ENCODE results near the gene FBLL1. TPM values are rescaled to one million over a fixed set of nuclear protein-coding genes. Genes with fewer than 3 reads are reported as not detected.

Gene FBLL1
- total RNA-seq, 1 donor: 0.36 TPM

DNA sequence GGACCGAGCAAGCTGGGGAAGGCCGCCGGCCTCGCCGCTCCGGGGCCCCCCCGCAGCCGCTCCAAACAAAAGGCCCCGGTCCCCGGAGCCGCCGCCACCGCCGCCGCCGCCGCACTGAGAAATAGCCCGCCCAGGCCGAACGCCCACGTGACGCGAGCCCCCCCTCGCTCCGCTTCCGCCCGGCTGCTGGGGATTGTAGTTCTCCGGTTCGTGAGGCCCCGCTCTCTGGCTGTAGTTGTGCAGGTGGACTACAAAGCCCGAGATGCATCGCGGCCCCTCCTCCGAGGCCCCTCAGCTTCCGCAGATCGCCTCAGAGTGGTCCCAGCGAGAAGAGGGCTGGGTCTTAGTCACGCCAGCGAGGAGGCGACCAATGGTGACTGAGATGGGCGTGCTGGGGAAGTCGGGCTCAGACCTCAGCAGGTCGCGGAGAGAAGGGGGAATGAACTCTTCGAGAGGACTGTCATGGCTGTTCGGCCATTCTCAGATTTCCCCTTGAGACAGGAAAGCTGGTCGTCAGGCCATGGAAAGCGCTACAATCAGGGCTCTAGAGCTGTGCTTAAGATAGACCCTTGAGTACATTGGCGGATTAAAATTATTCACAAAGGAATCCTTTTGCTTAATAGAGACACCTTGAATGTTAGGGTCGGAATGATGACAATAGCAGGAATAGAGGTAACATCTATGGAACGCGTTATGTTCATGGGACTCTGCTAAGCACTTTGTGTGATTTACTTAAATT, 50.6 kb downstream of the FBLL1 start:
- H3K27me3 ChIP-seq (ENCODE audit: insufficient read depth, low read length): peaks cover 6% of the 10 kb centered on the region
- H3K36me3 ChIP-seq (ENCODE audit: insufficient read depth, low read length): peaks cover 2% of the 10 kb centered on the region
- H3K4me2 ChIP-seq (ENCODE audit: insufficient read depth, low read length): peak overlapping the region; percentile 89
- peak overlapping the region; percentile 78 for H3K4me3 ChIP-seq (ENCODE audit: insufficient read depth, low read length)
- H3K4me1 ChIP-seq (ENCODE audit: insufficient read depth, low read length): peaks cover 18% of the 10 kb centered on the region
- H2AFZ ChIP-seq (ENCODE audit: low read length): peak overlapping the region; percentile 96
- peak overlapping the region; percentile 81 for H3K27ac ChIP-seq (ENCODE audit: low read depth, low read length)
- H4K20me1 ChIP-seq (ENCODE audit: insufficient read depth, low read length): peaks cover 37% of the 10 kb centered on the region
- H3K79me2 ChIP-seq (ENCODE audit: insufficient read depth, low read length): peaks cover 44% of the 10 kb centered on the region
- peak; percentile 99 for DNase-seq (ENCODE audit: insufficient read length, low spot score, missing footprints)
- TF ChIP-seq, protein P1, sequence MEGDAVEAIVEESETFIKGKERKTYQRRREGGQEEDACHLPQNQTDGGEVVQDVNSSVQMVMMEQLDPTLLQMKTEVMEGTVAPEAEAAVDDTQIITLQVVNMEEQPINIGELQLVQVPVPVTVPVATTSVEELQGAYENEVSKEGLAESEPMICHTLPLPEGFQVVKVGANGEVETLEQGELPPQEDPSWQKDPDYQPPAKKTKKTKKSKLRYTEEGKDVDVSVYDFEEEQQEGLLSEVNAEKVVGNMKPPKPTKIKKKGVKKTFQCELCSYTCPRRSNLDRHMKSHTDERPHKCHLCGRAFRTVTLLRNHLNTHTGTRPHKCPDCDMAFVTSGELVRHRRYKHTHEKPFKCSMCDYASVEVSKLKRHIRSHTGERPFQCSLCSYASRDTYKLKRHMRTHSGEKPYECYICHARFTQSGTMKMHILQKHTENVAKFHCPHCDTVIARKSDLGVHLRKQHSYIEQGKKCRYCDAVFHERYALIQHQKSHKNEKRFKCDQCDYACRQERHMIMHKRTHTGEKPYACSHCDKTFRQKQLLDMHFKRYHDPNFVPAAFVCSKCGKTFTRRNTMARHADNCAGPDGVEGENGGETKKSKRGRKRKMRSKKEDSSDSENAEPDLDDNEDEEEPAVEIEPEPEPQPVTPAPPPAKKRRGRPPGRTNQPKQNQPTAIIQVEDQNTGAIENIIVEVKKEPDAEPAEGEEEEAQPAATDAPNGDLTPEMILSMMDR (IDR thresholded peaks at IDR 0.05; ENCODE audit: extremely low read depth, low read depth, low read length): no peak
- no peaks in the 10 kb centered on the region for H3K9me3 ChIP-seq (ENCODE audit: low read depth, low read length)

GRCh38 chr5:168580227-168580508, 51.1 kb downstream of the FBLL1 start:
- H3K27ac ChIP-seq (ENCODE audit: low read depth, low read length): peak overlapping the region; percentile 56
- no peak for DNase-seq (ENCODE audit: insufficient read length, low spot score, missing footprints)
- TF ChIP-seq, protein P1 (IDR thresholded peaks at IDR 0.05; ENCODE audit: extremely low read depth, low read depth, low read length): no peak
- peak overlapping the region; percentile 96 for H2AFZ ChIP-seq (ENCODE audit: low read length)
- peaks cover 32% of the 10 kb centered on the region for H4K20me1 ChIP-seq (ENCODE audit: insufficient read depth, low read length)
- H3K79me2 ChIP-seq (ENCODE audit: insufficient read depth, low read length): peaks cover 39% of the 10 kb centered on the region
- H3K4me2 ChIP-seq (ENCODE audit: insufficient read depth, low read length): peak overlapping the region; percentile 89
- peak overlapping the region; percentile 78 for H3K4me3 ChIP-seq (ENCODE audit: insufficient read depth, low read length)
- peaks cover 18% of the 10 kb centered on the region for H3K4me1 ChIP-seq (ENCODE audit: insufficient read depth, low read length)
- H3K27me3 ChIP-seq (ENCODE audit: insufficient read depth, low read length): peaks cover 6% of the 10 kb centered on the region
- peaks cover 2% of the 10 kb centered on the region for H3K36me3 ChIP-seq (ENCODE audit: insufficient read depth, low read length)
- H3K9me3 ChIP-seq (ENCODE audit: low read depth, low read length): no peaks in the 10 kb centered on the region

Small RNA genes lying within 50 kb of the gene (small RNA-seq; reads per million reads assigned to genes)
- gene MIR103A1: 35.9 reads per million, percentile 95 among the genes with 10 or more reads in this experiment

Other genes starting within 250 kb of the FBLL1 start
- gene WWC1, start 237.7 kb upstream of the FBLL1 start, total RNA-seq: 0.88 and 1.4 TPM in 2 replicates
- gene RARS1, start 42.8 kb upstream of the FBLL1 start, total RNA-seq: 174 and 243 TPM in 2 replicates
- gene PANK3, start 50.1 kb downstream of the FBLL1 start, total RNA-seq: 57.5 and 60.4 TPM in 2 replicates

All from osteoblast (primary cell).